HepG2 (cell line): ENCODE measurements around the gene SDK1. TPM values are rescaled to one million over a fixed set of nuclear protein-coding genes. Genes with fewer than 3 reads are reported as not detected.

Experiments used
- ARNTL ChIP-seq: sonication (generic); formaldehyde crosslinking; IDR thresholded peaks from 2 replicates; pipeline ENCODE4 v1.4.0; 2020; ENCODE audit warnings: mild to moderate bottlenecking, missing genetic modification reagents
- CREB1 ChIP-seq, 2 experiments: fragments of 450-650 bp in 1 of 2; IDR thresholded peaks; 2 replicates each; pipeline ENCODE4 v1.6.1; 2016 to 2017; ENCODE audit warnings: control low read depth in 1 of 2, mild to moderate bottlenecking in 1 of 2, missing compliant biosample characterization in 1 of 2, missing genetic modification characterization in 1 of 2
- HDAC1 ChIP-seq: sonication (generic); formaldehyde crosslinking; IDR thresholded peaks from 2 replicates; pipeline ENCODE4 v1.5.1; 2020; ENCODE audit warnings: mild to moderate bottlenecking, missing genetic modification reagents
- HNRNPL ChIP-seq: fragments of 200-400 bp; formaldehyde crosslinking; IDR thresholded peaks from 2 replicates; pipeline ENCODE4 v1.6.1; 2017; ENCODE audit warnings: mild to moderate bottlenecking, low read depth, low read length
- KDM3A ChIP-seq: IDR thresholded peaks from 2 replicates; pipeline ENCODE4 v1.6.1; 2018; ENCODE audit warnings: low read depth, missing compliant biosample characterization
- KDM6A ChIP-seq: IDR thresholded peaks from 2 replicates; pipeline ENCODE4 v1.6.1; 2016; ENCODE audit warnings: low read depth
- KLF13 ChIP-seq: sonication (generic); formaldehyde crosslinking; IDR thresholded peaks from 2 replicates; pipeline ENCODE4 v1.4.0; 2020; ENCODE audit warnings: mild to moderate bottlenecking, missing genetic modification reagents
- NCOA2 ChIP-seq: sonication (generic); formaldehyde crosslinking; IDR thresholded peaks from 2 replicates; pipeline ENCODE4 v1.8.0; 2022; ENCODE audit warnings: inconsistent platforms
- NCOR1 ChIP-seq: fragments of 200-600 bp; sonication (generic); IDR thresholded peaks from 2 replicates; pipeline ENCODE4 v1.7.0; 2017; ENCODE audit warnings: antibody characterized with exemption, low read length, borderline replicate concordance
- NFYB ChIP-seq: sonication (generic); formaldehyde crosslinking; IDR thresholded peaks from 2 replicates; pipeline ENCODE4 v1.4.0; 2020; ENCODE audit warnings: missing genetic modification reagents
- ZEB1 ChIP-seq: IDR thresholded peaks from 2 replicates; pipeline ENCODE4 v1.6.1; 2012; ENCODE audit warnings: mild to moderate bottlenecking, low read depth, inconsistent platforms; ENCODE audit not compliant: insufficient replicate concordance
- ZNF224 ChIP-seq: sonication (generic); formaldehyde crosslinking; IDR thresholded peaks from 2 replicates; pipeline ENCODE4 v1.5.0; 2020; ENCODE audit warnings: mild to moderate bottlenecking, missing genetic modification reagents
- ZNF225 ChIP-seq: sonication (generic); formaldehyde crosslinking; IDR thresholded peaks from 2 replicates; pipeline ENCODE4 v1.4.0; 2020; ENCODE audit warnings: mild to moderate bottlenecking, missing genetic modification reagents
- ZNF329 ChIP-seq: sonication (generic); formaldehyde crosslinking; IDR thresholded peaks from 2 replicates; pipeline ENCODE4 v1.9.0; 2021; ENCODE audit warnings: low read depth, mild to moderate bottlenecking, missing genetic modification reagents
- ZNF724P ChIP-seq: sonication (generic); formaldehyde crosslinking; IDR thresholded peaks from 2 replicates; pipeline ENCODE4 v1.8.0; 2022; ENCODE audit warnings: missing genetic modification reagents, borderline replicate concordance
- ZZZ3 ChIP-seq: sonication (generic); formaldehyde crosslinking; IDR thresholded peaks from 2 replicates; pipeline ENCODE4 v1.4.0; 2020; ENCODE audit warnings: missing genetic modification reagents, mild to moderate bottlenecking, borderline replicate concordance
- polyA plus RNA-seq, 8 experiments: library from polyadenylated mRNA; depleted of rRNA in 3 of 8; stranded (reverse) in 7 of 8; unstranded in 1 of 8; fragments of >200 nt; fragmentation: Illumina TruSeq in 4 of 8; extraction: Trizol in 4 of 8; gene quantifications; 2 replicates each; pipeline versions ENCODE4 v1.2.1 to v1.2.3, GENCODE V29; 2011 to 2016; ENCODE audit warnings: low read depth in 4 of 8, missing spikeins in 1 of 8, mixed read lengths in 1 of 8; ENCODE audit not compliant: insufficient read depth in 1 of 8
- total RNA-seq, 5 experiments: library from RNA; depleted of rRNA; stranded (reverse); fragments of >200 nt; fragmentation: Illumina TruSeq; extraction: Trizol; gene quantifications; 2 replicates each; pipeline ENCODE4 v1.2.3, GENCODE V29; 2016; ENCODE audit warnings: low read depth in 1 of 5
- TF ChIP-seq, protein P1 (sequence below): sonication (generic); formaldehyde crosslinking; IDR thresholded peaks from 2 replicates; pipeline ENCODE4 v1.4.0; 2020; ENCODE audit warnings: missing genetic modification reagents
- TF ChIP-seq, protein P2 (sequence below), 2 experiments: IDR thresholded peaks; 2 replicates each; pipeline ENCODE4 v1.6.1; 2011 to 2012; ENCODE audit warnings: low read length in 2 of 2, borderline replicate concordance in 1 of 2, low read depth in 1 of 2, mild to moderate bottlenecking in 1 of 2, moderate library complexity in 1 of 2
- TF ChIP-seq, protein P3 (sequence below): IDR thresholded peaks from 2 replicates; pipeline ENCODE4 v1.6.1; 2016; ENCODE audit warnings: low read depth
- TF ChIP-seq, protein P4 (sequence below): sonication (generic); formaldehyde crosslinking; IDR thresholded peaks from 2 replicates; pipeline ENCODE4 v1.9.0; 2022; ENCODE audit warnings: low read depth, missing genetic modification reagents

SDK1 gene
- total and polyA plus RNA-seq, 2 of the 13 experiments (the other 11 are each of a cell fraction or from before 2014, with no cell fraction given): 0.35 to 2.4 TPM

DNA sequence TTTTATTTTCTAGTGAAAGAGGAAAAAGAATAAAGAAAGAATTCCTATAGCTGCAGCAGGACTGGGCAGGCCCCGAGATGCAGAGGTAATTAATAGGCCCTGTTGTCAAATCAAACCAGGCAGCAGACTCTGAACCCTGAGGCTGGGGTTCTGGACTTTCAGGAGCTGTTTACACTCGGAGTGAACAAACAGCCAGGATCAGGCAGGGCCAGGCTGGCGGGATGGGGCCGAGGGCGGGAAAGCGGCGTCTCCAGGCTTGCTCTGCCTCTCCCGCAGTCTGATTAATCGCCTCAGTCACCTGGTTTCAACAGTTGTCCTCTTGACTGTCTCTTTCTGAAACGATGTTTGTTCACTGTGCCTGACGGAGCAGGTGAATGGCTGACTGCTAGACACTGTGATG, 705.6 kb downstream of the SDK1 start (continued):
- TF ChIP-seq, protein P1, sequence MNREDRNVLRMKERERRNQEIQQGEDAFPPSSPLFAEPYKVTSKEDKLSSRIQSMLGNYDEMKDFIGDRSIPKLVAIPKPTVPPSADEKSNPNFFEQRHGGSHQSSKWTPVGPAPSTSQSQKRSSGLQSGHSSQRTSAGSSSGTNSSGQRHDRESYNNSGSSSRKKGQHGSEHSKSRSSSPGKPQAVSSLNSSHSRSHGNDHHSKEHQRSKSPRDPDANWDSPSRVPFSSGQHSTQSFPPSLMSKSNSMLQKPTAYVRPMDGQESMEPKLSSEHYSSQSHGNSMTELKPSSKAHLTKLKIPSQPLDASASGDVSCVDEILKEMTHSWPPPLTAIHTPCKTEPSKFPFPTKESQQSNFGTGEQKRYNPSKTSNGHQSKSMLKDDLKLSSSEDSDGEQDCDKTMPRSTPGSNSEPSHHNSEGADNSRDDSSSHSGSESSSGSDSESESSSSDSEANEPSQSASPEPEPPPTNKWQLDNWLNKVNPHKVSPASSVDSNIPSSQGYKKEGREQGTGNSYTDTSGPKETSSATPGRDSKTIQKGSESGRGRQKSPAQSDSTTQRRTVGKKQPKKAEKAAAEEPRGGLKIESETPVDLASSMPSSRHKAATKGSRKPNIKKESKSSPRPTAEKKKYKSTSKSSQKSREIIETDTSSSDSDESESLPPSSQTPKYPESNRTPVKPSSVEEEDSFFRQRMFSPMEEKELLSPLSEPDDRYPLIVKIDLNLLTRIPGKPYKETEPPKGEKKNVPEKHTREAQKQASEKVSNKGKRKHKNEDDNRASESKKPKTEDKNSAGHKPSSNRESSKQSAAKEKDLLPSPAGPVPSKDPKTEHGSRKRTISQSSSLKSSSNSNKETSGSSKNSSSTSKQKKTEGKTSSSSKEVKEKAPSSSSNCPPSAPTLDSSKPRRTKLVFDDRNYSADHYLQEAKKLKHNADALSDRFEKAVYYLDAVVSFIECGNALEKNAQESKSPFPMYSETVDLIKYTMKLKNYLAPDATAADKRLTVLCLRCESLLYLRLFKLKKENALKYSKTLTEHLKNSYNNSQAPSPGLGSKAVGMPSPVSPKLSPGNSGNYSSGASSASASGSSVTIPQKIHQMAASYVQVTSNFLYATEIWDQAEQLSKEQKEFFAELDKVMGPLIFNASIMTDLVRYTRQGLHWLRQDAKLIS (CRISPR knock-in tag): no peak
- TF ChIP-seq KDM3A (CRISPR knock-in tag): no peak
- peak; percentile 57; the same call in 1 of the 2 replicates for TF ChIP-seq NCOA2 (CRISPR knock-in tag)
- no peak for TF ChIP-seq ARNTL (CRISPR knock-in tag)
- TF ChIP-seq ZEB1: peak; percentile 53
- TF ChIP-seq, protein P2, sequence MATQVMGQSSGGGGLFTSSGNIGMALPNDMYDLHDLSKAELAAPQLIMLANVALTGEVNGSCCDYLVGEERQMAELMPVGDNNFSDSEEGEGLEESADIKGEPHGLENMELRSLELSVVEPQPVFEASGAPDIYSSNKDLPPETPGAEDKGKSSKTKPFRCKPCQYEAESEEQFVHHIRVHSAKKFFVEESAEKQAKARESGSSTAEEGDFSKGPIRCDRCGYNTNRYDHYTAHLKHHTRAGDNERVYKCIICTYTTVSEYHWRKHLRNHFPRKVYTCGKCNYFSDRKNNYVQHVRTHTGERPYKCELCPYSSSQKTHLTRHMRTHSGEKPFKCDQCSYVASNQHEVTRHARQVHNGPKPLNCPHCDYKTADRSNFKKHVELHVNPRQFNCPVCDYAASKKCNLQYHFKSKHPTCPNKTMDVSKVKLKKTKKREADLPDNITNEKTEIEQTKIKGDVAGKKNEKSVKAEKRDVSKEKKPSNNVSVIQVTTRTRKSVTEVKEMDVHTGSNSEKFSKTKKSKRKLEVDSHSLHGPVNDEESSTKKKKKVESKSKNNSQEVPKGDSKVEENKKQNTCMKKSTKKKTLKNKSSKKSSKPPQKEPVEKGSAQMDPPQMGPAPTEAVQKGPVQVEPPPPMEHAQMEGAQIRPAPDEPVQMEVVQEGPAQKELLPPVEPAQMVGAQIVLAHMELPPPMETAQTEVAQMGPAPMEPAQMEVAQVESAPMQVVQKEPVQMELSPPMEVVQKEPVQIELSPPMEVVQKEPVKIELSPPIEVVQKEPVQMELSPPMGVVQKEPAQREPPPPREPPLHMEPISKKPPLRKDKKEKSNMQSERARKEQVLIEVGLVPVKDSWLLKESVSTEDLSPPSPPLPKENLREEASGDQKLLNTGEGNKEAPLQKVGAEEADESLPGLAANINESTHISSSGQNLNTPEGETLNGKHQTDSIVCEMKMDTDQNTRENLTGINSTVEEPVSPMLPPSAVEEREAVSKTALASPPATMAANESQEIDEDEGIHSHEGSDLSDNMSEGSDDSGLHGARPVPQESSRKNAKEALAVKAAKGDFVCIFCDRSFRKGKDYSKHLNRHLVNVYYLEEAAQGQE (IDR thresholded peaks at IDR 0.05; ENCODE audit: borderline replicate concordance in 1 of 2, low read depth in 1 of 2, low read length in 2 of 2): peak in 1 of 2 experiments; percentile 64; a peak in 1 of 4 replicates
- no peak for TF ChIP-seq ZNF724P (CRISPR knock-in tag)
- TF ChIP-seq ZZZ3 (CRISPR knock-in tag): no peak; the same call in 1 of the 2 replicates
- TF ChIP-seq KDM6A: peak; percentile 74; the same call in 1 of the 2 replicates
- no peak for TF ChIP-seq ZNF224
- no peak for TF ChIP-seq HNRNPL
- no peak for TF ChIP-seq ZNF225
- peak; percentile 54; the same call in 1 of the 2 replicates for TF ChIP-seq HDAC1 (CRISPR knock-in tag)
- TF ChIP-seq ZNF329 (CRISPR knock-in tag): no peak
- TF ChIP-seq, protein P3, sequence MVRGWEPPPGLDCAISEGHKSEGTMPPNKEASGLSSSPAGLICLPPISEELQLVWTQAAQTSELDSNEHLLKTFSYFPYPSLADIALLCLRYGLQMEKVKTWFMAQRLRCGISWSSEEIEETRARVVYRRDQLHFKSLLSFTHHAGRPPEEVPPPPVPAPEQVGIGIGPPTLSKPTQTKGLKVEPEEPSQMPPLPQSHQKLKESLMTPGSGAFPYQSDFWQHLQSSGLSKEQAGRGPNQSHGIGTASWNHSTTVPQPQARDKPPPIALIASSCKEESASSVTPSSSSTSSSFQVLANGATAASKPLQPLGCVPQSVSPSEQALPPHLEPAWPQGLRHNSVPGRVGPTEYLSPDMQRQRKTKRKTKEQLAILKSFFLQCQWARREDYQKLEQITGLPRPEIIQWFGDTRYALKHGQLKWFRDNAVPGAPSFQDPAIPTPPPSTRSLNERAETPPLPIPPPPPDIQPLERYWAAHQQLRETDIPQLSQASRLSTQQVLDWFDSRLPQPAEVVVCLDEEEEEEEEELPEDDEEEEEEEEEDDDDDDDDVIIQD (CRISPR knock-in tag): peak; percentile 11; the same call in 1 of the 2 replicates
- no peak for TF ChIP-seq KLF13 (CRISPR knock-in tag)
- no peak for TF ChIP-seq NFYB
- no peak for TF ChIP-seq CREB1 (IDR thresholded peaks at IDR 0.05)
- TF ChIP-seq CREB1 (CRISPR knock-in tag; IDR thresholded peaks at IDR 0.05): no peak
- TF ChIP-seq, protein P4, sequence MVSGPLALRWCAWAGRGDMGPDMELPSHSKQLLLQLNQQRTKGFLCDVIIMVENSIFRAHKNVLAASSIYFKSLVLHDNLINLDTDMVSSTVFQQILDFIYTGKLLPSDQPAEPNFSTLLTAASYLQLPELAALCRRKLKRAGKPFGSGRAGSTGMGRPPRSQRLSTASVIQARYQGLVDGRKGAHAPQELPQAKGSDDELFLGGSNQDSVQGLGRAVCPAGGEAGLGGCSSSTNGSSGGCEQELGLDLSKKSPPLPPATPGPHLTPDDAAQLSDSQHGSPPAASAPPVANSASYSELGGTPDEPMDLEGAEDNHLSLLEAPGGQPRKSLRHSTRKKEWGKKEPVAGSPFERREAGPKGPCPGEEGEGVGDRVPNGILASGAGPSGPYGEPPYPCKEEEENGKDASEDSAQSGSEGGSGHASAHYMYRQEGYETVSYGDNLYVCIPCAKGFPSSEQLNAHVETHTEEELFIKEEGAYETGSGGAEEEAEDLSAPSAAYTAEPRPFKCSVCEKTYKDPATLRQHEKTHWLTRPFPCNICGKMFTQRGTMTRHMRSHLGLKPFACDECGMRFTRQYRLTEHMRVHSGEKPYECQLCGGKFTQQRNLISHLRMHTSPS (CRISPR knock-in tag): no peak
- TF ChIP-seq NCOR1: peak; percentile 63; the same call in 1 of the 2 replicates
